SW 1271 (cell line): ENCODE measurements around the gene SLC48A1.

ENCODE experiments used
- DNase-seq, 2 experiments: peaks; one replicate each; lab custom pipeline; 2025; lab: John Stamatoyannopoulos, UW

SLC48A1 gene

DNA sequence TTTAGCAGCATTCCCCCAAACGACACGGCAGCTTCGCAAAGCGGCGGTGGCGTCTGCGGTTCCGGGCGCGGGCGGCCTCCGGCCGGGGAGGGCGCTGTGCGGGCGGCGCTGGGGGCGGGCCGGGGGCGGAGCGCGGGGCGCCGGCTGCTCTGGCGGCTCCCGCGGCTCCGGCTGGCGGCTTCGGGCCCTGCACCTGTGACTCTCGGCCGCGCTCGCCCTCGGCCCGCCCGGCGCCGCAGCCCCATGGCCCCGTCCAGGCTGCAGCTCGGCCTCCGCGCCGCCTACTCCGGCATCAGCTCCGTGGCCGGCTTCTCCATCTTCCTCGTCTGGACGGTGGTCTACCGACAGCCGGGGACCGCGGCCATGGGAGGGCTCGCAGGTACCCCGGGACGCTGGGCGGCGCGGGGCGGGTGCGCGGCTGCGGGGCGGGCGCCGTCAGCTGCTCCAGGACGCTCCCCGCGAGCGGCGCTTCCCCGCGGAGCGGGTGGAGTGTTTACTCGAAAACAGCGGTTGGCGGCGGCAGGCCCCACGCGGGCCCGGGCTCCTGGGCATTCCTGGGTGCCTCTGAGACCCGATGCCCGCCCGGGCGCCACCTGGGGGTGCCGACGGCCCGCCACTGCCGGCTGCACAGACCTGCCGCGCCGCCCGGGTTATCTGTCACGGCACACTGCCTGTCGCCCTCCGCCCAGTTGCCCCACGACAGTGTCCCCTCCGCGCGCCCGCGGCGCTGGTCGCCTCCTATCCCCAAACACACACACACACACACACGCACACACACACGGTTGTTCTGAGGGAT lies at the start of gene SLC48A1:
Gene SLC48A1 (plus strand): TSS at position 177 of the 796 bp plus-strand sequence. CDS start 67 bp downstream, at position 244.
- peak in 1 of 2 experiments; percentile 51 for DNase-seq

DNA sequence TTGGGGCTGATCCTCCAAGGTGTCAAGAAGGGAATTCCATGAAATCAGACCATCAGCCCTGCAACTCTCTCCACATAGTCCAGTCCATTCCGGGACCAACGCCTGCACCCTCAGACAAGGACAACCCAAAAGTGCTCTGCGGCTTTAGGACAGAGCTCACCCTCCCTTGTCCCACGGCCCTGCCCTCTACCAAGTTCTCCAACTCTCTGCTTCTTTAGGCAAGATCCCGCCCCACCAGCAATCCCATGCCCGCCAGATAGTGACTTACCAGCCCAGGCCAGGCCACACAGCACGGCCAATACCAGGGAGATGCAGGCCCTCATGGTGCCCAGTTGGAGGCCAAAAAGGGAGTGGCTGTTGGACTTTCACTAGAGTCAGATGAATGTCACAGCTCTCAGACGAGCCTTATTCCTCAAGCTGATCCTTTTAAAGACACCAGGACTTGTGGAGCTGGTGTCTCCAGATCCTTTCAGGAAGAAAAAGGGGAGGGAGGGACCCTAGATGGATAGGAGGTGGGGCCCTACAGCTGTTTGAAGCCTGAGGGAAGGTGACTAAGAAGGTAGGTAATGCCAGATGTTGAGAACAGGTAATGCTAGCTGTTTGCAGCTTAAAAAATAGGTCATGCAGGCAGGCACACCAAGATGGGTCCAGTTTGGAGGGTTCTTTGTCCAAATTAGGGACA lies 47.8 kb upstream of the SLC48A1 start, which contains the start of gene ENDOU:
Gene ENDOU (minus strand): TSS at position 400 of the 682 bp plus-strand sequence. CDS start 77 bp downstream, at position 323.
- DNase-seq, result no peak

DNA sequence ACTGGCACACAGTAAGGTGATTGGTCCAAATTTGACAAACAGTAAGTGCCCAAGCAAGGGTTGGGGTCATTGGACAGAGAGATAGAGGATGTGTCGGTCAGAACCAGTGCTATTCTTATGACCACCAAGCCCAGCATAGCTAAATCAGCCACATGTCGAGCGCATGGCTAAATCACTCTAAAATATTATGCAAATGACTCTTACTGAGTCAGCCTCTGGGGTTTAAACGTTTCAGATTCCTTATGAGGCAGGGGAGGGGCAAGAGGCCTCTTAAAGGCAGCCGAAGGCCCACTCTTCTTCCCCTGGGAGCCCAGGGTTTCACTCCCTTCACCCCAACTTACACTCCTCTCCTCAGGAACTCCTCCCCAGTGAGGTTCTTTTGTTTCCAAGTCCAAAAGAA lies 47.1 kb upstream of the SLC48A1 start:
- no peak for DNase-seq

DNA sequence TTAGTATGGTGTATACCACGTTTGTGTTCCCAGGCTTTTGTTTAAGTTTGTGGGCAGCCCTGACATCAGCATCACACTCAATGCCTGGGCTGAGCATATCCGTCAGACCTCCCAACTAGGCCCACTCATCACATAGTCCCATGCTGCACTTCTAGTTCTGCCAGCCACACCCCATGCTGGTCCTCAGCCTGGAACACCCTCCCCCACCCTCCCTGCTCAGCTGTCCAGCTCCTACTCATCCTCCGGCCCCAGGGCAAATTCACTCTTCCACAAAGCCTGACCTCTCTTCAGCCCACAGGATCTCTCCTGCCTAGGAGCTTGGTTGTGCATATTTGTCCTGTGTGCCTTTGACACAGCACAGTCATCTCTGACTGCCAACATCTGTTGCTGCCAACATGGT lies 43.8 kb upstream of the SLC48A1 start:
- no peak for DNase-seq

DNA sequence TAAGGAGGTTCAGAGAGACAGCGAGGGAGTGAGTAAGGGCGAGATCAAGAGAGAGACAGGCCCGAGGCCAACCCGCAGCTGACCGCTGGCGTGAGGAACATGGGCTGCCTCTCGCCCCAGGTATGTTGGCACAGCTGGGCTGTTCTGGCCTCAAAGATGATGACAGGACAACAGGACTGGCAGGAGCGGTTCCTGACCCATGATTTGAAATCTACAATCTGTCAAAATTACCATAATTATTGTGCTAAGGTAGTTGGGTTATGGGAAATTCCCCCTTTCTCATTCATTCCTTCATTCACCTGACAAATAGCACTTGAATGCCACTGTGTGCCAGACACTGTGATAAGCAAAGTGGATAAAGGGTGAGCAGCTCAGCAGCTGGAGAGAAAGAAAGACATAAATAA lies 42.7 kb upstream of the SLC48A1 start:
- no peak for DNase-seq

DNA sequence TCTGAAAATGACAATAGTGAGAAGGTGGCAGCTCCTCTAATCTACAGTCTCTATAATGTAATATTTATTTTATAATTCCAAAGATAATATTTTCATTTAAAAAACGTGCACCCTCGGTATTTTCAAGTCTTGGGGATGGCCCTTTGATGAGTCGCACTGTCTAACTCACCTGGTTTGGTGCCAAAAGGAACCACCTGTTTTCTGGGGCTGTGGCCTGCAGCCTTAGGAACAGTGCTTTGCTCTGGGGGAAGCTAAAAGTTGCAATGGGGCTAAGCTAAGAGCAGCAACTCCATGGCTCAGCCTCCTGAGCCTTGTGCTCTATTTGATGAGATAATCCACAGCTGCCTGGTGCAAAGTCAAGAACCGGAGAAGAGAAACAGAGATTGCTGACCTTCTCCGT lies 41.3 kb upstream of the SLC48A1 start:
- no peak for DNase-seq

DNA sequence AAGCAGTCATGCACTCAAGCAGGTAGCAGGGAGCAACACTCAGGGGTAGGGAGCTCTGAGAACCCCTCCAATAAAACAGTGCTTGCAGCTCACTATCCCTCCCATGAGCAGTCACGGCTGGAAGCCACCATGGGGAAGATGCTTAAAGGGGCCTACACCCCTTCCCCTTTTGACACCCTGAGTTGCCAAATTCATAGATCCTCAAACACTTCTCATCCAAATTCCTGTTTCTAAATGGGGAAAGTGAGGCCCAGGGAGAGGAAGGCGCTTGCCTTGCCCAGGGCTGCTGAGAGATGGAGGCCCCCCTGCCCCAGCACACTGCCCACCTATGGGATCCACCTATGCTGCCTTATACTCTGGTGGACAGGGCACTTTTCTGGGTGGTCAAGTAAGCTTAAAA lies 40.5 kb upstream of the SLC48A1 start:
- DNase-seq, result no peak

DNA sequence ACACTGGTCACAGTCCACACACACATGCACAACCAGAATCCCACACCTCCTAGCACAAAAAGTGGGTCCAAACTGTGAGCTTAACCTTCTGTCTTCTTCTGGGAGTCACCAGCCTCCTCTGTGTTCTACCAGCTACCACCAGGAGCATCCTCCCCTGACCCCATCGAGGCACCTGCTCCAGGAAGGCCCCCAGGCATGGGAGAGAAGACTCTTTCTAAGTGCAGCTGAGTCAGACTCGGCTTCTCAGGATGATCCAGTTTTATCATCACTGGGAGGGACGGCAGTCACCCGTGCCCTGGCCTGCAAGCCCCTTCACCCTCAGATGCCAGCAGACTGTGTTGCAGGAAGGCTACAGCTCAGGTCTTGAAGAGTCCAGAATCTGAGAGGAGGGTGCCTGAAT lies 39.9 kb upstream of the SLC48A1 start:
- DNase-seq, result no peak

DNA sequence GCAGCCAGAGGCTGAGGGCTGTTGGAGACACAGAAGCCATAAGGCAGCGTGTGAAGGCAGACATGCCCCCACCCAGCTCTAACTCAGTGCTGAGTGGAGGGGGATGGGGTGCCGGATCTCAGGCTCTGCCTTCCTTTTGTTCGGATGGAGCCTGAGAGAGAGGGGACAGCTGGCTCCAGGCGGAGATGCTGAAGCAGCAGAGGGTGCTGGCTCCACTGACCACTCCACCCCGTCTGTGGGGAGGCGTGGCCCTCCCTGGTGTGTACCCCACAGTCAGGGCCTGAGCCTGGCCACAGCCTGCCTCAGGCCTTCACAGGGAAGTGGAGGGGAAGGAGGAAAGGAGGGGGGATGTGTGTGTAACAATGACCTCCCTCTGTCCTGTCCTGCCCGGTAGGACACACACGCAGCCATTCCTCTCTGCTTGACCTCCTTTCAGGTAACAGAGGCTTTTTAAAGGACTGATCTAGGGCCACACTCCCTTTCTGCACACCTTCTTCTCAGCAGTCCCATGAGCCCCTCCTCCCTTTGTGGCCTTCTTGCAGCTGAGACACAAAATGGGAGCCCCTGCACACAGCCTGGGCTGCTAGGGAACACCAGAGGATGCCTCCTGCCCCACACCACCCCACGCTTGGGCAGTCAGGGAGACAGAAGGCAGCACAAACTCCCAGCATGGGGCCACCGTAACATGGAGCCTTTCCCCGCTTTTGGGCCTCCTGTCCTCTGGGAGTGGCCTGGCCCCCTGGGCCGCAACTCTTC lies 38.1 kb upstream of the SLC48A1 start:
- DNase-seq, result no peak

DNA sequence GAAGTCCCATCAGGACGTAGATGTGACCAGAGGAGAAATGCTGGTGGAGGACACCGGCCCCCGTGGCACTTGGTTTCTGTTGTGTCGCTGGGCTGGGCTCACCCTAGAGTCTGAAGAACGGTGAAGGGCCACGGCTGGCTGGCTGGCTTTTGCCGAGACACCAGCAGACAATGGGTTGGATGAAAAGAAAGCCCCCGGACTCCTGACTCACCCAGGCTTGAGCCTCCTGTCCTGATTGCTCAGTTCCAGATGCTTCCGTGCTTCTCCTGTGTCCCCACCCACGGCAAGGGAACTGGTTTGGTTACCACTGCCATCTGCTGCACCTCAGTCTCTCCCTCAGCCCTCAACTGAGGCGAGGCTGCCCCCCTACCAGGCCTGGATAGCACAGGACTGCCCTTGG lies 37.4 kb upstream of the SLC48A1 start:
- no peak for DNase-seq

DNA sequence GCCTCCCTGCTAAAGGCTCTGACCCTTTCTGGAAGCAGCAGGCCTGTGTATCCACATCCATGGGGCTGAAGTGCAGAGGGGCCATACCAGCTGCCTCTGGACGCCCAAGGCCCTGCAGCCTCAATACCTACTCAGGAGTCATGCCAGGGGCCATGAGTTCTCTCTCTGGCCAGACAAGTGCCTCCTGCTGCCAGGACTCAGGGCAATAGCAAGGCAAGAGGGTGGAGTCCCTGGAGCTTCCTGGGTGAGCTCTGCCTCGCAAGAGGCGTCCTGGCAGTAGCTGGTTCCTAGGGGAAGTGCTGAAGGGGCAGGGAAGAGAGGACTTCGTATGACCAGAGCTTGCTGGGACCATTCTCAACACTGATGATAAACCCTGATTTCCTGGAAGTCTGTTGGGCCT lies 36.8 kb upstream of the SLC48A1 start:
- DNase-seq, result no peak

DNA sequence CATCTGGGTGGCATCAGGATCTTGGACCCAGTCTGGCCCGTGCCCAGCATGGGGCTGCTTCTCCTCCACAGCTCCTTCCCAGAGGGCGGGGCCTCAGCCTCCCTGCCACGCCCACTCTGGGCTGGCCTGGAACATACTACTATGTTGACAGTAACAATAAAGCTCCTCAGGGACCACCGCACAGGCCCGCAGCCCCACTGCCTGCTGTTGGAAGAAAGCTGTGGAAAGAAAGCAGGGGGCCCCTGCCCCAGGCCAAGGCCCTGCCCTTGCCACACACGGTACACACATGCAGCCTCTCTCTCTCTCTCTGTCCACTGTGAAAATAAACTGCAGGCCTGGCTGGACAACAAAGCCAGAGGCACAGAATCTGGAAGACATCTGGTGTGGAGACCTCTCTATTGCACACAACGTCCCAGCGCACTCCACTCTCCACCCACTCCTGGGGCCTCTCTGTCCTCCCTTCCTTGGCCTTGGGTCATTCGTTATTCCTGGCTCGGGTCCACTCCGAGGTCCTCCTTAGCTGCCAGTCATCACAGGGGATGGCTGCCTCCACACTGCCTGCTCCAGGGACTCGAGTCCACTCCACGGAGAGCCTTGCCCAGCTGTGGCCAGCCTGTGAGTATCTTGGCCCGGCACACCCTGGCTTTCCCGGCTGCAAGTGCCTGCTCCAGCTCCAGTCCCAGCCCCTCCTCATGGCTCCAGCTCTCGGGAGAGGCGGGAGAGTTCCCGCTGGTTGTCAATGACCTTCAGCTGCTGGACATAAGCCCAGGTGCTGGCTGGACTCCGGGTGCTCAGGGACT lies 36.0 kb upstream of the SLC48A1 start:
- DNase-seq, result no peak

DNA sequence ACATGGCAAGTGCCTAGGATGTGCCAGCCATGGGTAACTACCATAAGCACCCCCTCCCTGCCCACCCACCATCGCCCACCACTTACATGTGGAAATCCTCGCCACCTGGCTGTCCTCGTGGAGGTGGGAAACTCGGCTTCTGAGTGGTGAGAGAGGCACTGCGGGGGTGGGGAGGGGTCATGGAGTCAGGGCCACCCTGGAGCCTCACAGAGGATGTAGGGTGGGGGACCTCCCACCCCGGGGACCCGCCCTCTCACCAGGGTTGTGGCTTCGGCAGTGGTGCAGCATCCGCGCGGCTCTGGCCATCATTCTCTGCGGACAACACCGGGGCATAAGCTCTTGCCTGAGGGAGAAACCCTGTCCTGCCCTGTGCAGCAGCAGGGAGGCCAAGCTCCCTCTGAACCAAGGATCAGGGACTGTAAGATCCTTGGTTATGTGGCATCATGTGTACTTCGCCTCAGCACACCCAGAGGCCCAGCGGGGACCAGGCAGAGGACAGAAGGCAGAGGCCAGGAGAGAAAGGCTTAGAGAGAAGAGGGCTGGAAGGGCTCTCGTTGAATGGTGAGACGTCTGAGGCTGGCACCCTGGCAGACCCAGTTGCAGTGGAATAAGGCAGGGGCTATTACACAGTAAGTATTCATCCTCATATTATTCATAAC lies 35.0 kb upstream of the SLC48A1 start:
- DNase-seq, result no peak

DNA sequence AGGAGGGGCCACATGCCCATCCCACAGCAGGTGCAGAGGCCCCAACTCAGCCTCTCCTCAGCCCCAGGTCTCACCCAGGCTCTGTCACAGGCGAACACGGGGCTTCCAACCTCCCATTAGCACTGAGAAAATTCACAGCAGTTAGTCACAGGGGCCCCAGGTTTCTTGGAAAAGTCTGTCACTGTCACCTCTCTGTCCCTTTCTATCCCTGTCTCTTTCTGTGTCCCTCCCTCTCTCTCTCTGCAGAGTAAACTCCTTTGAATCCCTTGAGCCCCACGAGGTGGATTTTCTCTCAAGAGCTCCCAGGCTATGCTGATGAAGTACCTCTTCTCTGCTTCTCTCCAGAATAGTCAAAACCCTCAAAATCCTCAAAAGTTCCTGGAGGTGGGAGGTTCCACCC lies 33.7 kb upstream of the SLC48A1 start:
- DNase-seq, result no peak

DNA sequence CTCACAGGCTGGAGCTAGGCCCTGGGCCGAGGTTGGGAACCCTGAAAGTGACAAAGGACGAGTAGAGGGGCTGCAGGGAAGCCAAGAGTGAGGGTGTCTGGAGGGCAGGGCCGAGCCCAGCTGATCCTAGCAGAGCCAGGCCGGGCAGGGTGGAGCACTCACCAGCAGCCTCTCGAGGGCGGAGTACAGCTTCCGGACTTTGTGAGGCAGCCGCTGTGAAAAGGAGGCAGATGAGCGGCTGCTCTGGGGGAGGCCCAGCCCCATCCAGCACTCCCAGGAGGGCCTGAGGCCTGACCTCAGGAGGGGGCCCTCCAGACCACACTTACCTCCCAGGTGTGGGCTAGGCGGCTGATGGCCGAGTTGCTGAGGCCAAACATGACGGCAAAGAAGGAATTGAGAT lies 33.1 kb upstream of the SLC48A1 start:
- DNase-seq, result no peak

DNA sequence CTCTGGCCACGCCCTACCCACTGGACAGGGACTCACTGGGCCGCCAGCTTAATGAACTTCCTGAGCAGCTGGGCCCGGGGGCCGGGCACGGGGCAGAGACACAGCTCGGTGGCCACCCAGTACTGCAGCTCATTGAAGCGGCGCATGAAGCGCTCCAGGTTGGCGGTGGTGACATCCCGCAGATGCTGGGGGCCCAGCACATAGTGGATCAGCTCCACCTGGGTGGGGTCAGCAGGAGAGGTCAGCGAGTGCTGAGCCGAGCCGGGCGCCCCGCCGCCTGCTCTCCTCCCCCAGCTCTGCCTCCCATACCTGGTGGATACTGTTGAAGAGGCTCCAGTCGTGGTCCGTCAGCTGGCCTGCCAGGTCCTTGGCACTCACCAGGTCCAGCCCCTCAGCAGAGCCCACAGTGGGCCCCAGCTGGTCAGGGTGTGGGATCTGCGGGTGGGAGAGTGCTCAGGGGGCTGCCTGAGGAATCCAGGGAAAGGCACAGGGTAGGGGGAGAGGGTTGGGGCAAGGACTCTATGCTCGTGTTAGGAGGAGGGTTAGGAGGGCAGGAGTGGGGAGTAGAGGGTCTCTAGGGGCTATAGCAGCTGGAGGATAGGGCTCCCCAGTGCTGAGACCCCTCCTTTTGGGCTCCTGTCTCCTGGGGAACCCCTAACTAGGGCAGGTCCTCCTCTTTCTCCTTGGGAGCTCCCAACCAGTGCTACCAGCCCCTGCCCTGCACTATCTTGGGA lies 32.3 kb upstream of the SLC48A1 start:
- no peak for DNase-seq

DNA sequence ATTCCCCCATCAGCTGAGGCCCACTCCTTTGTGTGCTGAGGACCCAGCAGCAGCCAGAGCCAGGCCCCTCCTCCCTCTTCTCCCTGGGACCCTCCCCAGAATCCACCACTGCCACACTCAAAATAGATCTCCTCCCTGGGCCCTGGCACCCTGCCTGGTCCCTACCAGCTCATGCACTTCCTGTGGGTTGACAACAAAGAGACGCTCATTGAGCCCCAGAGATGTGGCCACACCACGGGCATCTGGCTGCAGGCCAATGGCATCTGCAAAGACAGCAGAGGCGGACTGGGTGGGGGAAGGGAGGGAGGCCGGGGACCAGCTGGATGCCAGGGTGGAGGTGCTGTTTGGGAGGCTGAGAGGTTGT lies 31.7 kb upstream of the SLC48A1 start:
- peak in 1 of 2 experiments; percentile 14 for DNase-seq

DNA sequence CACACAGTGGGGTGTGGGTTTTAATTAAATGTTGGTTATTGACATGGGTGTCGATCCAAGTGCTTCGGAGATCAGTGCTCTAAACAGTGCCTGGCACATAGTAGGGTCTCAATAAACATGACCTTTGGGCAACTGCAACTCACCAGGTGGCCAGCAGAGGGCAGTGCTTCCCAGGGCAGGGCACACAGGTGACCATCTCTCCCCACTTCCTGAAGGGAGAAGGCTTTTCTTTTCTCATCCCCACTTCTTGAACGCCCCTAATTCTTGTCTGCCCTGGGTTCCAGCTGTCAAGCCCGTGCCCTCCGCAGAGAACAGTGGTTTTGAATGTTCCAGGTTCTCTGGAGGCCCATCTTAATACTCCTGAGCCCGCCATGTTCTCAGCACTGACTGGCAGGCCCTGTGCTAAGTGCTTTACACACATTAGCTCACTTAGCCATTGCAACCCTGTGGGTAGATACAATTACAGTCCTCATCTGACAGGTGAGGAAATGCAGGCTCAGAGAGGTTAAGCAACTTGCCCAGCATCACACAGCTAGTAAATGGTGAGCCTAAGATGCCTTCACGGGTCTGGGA lies 30.7 kb upstream of the SLC48A1 start:
- peak in 1 of 2 experiments; percentile 31 for DNase-seq

DNA sequence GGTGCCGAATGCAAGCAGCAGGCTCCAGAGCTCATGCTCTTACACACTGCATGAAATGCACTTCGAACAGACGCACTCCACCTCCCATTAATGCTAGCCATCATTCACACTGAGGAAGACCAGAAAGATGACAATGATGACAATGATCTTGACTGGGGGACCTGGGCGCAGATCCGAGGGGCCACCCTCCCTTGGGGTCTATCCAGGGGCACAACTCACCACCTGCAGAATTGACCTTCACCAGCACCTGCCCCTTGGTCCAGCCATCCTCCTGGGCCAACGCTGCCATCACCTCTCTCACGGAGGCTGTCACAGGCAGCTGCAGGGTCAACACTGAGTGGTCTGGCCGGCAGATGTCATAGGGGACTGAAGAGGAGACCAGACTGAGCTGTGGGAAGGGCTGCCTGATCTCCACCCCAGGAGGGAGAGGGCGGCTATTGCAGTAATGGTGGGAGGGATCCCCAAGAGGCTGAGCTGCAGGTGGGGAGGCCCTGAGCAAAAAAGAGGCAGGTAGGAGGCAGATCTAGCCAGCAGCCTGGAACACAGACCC lies 29.7 kb upstream of the SLC48A1 start:
- no peak for DNase-seq
